HEK293 (cell line): ENCODE measurements around the gene CD109.

Experiments used
- CTCF ChIA-PET: fragments of 350-600 bp; formaldehyde crosslinking; extraction: SDS; loops from one replicate; lab custom pipeline; 2021; ENCODE audit warnings: antibody characterized with exemption; lab: Yijun Ruan, JAX
- POLR2A ChIA-PET: fragments of 300-600 bp; formaldehyde crosslinking; extraction: SDS; loops from one replicate; lab custom pipeline; 2020; ENCODE audit warnings: antibody characterized with exemption, inconsistent platforms; lab: Yijun Ruan, JAX
- H3K27ac ChIP-seq: fragments of 200-500 bp; sonication (Bioruptor generic); 2 replicates; pipeline ENCODE4 v1.5.1; 2014; ENCODE audit warnings: low read depth, low read length, control low read depth, inconsistent platforms; ENCODE audit errors: extremely low read depth
- H3K36me3 ChIP-seq, 2 experiments: fragments of 200-500 bp in 1 of 2; sonication (Bioruptor generic) in 1 of 2; 1 replicate in 1 of 2; 2 replicates in 1 of 2; pipeline ENCODE4 v1.5.1; 2014 to 2017; ENCODE audit warnings: inconsistent platforms in 2 of 2, low read length in 2 of 2; ENCODE audit not compliant: control insufficient read depth in 2 of 2, insufficient read depth in 1 of 2
- H3K4me1 ChIP-seq: fragments of 200-500 bp; sonication (Bioruptor generic); 2 replicates; pipeline ENCODE4 v1.5.1; 2014; ENCODE audit warnings: mild to moderate bottlenecking, low read length, inconsistent platforms; ENCODE audit not compliant: control insufficient read depth, insufficient read depth
- H3K4me3 ChIP-seq: 2 replicates; pipeline ENCODE4 v1.5.1; 2011; ENCODE audit warnings: low read depth, mild to moderate bottlenecking, control low read depth, low read length, moderate library complexity
- H3K9me3 ChIP-seq: fragments of 200-500 bp; sonication (Bioruptor generic); 2 replicates; pipeline ENCODE4 v1.5.1; 2014; ENCODE audit warnings: low read depth, low read length, inconsistent platforms; ENCODE audit not compliant: control insufficient read depth, insufficient read depth
- BCL11A ChIP-seq: fragments of 450-650 bp; formaldehyde crosslinking; IDR thresholded peaks from 2 replicates; pipeline ENCODE4 v1.5.1; 2016; ENCODE audit warnings: low read depth, missing biosample characterization, missing genetic modification characterization
- HOXD13 ChIP-seq: sonication (generic); formaldehyde crosslinking; IDR thresholded peaks from 2 replicates; pipeline ENCODE4 v1.8.0; 2022; ENCODE audit warnings: missing genetic modification reagents, borderline replicate concordance
- KLF17 ChIP-seq: fragments of 450-650 bp; formaldehyde crosslinking; IDR thresholded peaks from 2 replicates; pipeline ENCODE4 v1.5.1; 2016; ENCODE audit warnings: missing biosample characterization, missing genetic modification characterization
- OVOL3 ChIP-seq: fragments of 450-650 bp; formaldehyde crosslinking; IDR thresholded peaks from 2 replicates; pipeline ENCODE4 v1.5.1; 2016; ENCODE audit warnings: missing biosample characterization, missing genetic modification characterization
- RBAK ChIP-seq: fragments of 450-650 bp; formaldehyde crosslinking; IDR thresholded peaks from 2 replicates; pipeline ENCODE4 v1.5.1; 2016; ENCODE audit warnings: missing biosample characterization, missing genetic modification characterization
- SETDB1 ChIP-seq: IDR thresholded peaks from one replicate; pipeline ENCODE4 v1.6.1; 2017; ENCODE audit warnings: mild to moderate bottlenecking, low read length, moderate library complexity, mixed read lengths; ENCODE audit not compliant: insufficient read length
- ZBTB11 ChIP-seq: fragments of 450-650 bp; formaldehyde crosslinking; conservative IDR thresholded peaks from 2 replicates; pipeline ENCODE4 v1.5.1; 2016; ENCODE audit warnings: low read depth, missing biosample characterization, missing genetic modification characterization
- ZBTB7A ChIP-seq: fragments of 450-650 bp; formaldehyde crosslinking; IDR thresholded peaks from 2 replicates; pipeline ENCODE4 v1.5.1; 2016; ENCODE audit warnings: low read depth, missing biosample characterization, missing genetic modification characterization
- ZFHX2 ChIP-seq: fragments of 450-650 bp; formaldehyde crosslinking; conservative IDR thresholded peaks from 2 replicates; pipeline ENCODE4 v1.5.1; 2016; ENCODE audit warnings: missing biosample characterization, missing genetic modification characterization
- ZNF19 ChIP-seq: fragments of 450-650 bp; formaldehyde crosslinking; IDR thresholded peaks from 2 replicates; pipeline ENCODE4; 2016; ENCODE audit warnings: missing biosample characterization, missing genetic modification characterization, low read depth
- ZNF302 ChIP-seq: fragments of 450-650 bp; formaldehyde crosslinking; IDR thresholded peaks from 2 replicates; pipeline ENCODE4 v1.5.1; 2016; ENCODE audit warnings: missing biosample characterization, missing genetic modification characterization, low read depth
- ZNF324 ChIP-seq: fragments of 450-650 bp; formaldehyde crosslinking; IDR thresholded peaks from 2 replicates; pipeline ENCODE4 v1.5.1; 2016; ENCODE audit warnings: missing biosample characterization, missing genetic modification characterization
- ZNF48 ChIP-seq: fragments of 450-650 bp; formaldehyde crosslinking; IDR thresholded peaks from 2 replicates; pipeline ENCODE4 v1.5.1; 2016; ENCODE audit warnings: missing biosample characterization, missing genetic modification characterization
- ZNF510 ChIP-seq: fragments of 450-650 bp; formaldehyde crosslinking; IDR thresholded peaks from 2 replicates; pipeline ENCODE4 v1.5.1; 2018; ENCODE audit warnings: mild to moderate bottlenecking, missing genetic modification characterization, missing biosample characterization; ENCODE audit not compliant: insufficient replicate concordance
- ZNF521 ChIP-seq: fragments of 450-650 bp; formaldehyde crosslinking; IDR thresholded peaks from 2 replicates; pipeline ENCODE4 v1.5.1; 2017; ENCODE audit warnings: missing biosample characterization, mild to moderate bottlenecking, missing genetic modification characterization
- ZNF530 ChIP-seq: fragments of 450-650 bp; formaldehyde crosslinking; IDR thresholded peaks from 2 replicates; pipeline ENCODE4 v1.5.1; 2016; ENCODE audit warnings: low read depth, missing biosample characterization, missing genetic modification characterization
- ZNF596 ChIP-seq: fragments of 450-650 bp; IDR thresholded peaks from 2 replicates; pipeline ENCODE4 v1.5.0; 2018; ENCODE audit warnings: missing biosample characterization, mild to moderate bottlenecking, missing genetic modification characterization, moderate library complexity
- ZNF624 ChIP-seq: fragments of 450-650 bp; formaldehyde crosslinking; IDR thresholded peaks from 2 replicates; pipeline ENCODE4 v1.5.1; 2017; ENCODE audit warnings: missing biosample characterization, missing genetic modification characterization
- ZNF837 ChIP-seq: fragments of 450-650 bp; formaldehyde crosslinking; IDR thresholded peaks from 2 replicates; pipeline ENCODE4 v1.5.1; 2016; ENCODE audit warnings: missing biosample characterization, missing genetic modification characterization
- TF ChIP-seq, protein P1 (sequence below): fragments of 450-650 bp; formaldehyde crosslinking; IDR thresholded peaks from 2 replicates; pipeline ENCODE4 v1.5.1; 2016; ENCODE audit warnings: missing biosample characterization, missing genetic modification characterization

Gene CD109

GRCh38 chr6:73873081-73873480 lies 177.1 kb downstream of the CD109 start:
- H3K4me1 ChIP-seq = no peaks in the 10 kb centered on the region
- POLR2A ChIA-PET = no interaction called here
- no peak for TF ChIP-seq ZFHX2 (tag by site-specific recombination)
- no peak for TF ChIP-seq ZNF19 (tag by site-specific recombination)
- no peak for TF ChIP-seq ZNF837
- no peak for TF ChIP-seq ZNF624 (tag by site-specific recombination)
- TF ChIP-seq, protein P1, sequence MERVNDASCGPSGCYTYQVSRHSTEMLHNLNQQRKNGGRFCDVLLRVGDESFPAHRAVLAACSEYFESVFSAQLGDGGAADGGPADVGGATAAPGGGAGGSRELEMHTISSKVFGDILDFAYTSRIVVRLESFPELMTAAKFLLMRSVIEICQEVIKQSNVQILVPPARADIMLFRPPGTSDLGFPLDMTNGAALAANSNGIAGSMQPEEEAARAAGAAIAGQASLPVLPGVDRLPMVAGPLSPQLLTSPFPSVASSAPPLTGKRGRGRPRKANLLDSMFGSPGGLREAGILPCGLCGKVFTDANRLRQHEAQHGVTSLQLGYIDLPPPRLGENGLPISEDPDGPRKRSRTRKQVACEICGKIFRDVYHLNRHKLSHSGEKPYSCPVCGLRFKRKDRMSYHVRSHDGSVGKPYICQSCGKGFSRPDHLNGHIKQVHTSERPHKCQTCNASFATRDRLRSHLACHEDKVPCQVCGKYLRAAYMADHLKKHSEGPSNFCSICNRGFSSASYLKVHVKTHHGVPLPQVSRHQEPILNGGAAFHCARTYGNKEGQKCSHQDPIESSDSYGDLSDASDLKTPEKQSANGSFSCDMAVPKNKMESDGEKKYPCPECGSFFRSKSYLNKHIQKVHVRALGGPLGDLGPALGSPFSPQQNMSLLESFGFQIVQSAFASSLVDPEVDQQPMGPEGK (tag by site-specific recombination) = no peak
- no peak for TF ChIP-seq ZNF510
- TF ChIP-seq BCL11A = no peak
- TF ChIP-seq OVOL3 (tag by site-specific recombination) = no peak
- TF ChIP-seq ZBTB7A (tag by site-specific recombination) = no peak
- TF ChIP-seq KLF17 (tag by site-specific recombination) = no peak
- no peak for TF ChIP-seq ZBTB11 (tag by site-specific recombination)
- no peak for TF ChIP-seq ZNF324 (tag by site-specific recombination)
- no peak for TF ChIP-seq ZNF521
- no peak for TF ChIP-seq RBAK (tag by site-specific recombination)
- no peak for TF ChIP-seq ZNF596 (tag by site-specific recombination)
- no peak for TF ChIP-seq SETDB1
- TF ChIP-seq ZNF302 = no peak
- no peak for TF ChIP-seq HOXD13
- TF ChIP-seq ZNF530 (tag by site-specific recombination) = no peak
- TF ChIP-seq ZNF48 (tag by site-specific recombination) = no peak

More at GRCh38 chr6:73873081-73873480, 177.1 kb downstream of the CD109 start:
- CTCF ChIA-PET = interaction anchor here (1.4 kb wide), 1 partner anchor 17 kb away, joined by 4 read pairs; no protein-coding TSS in a partner anchor
- Histone ChIP-seq H3K9me3 (no peaks in the 10 kb centered on the region), H3K36me3 (no peaks in the 10 kb centered on the region), H3K27ac (no peak overlapping the region), H3K4me3 (no peak overlapping the region)
